ENCODE results near the gene FES. TPM values are rescaled to one million over a fixed set of nuclear protein-coding genes. Genes with fewer than 3 reads are reported as not detected.
A peak's percentile ranks its signal among the peaks of the same experiment; 100 is the strongest.

FES gene
- polyA plus RNA-seq, 2 of the 4 experiments (the other 2 are of a cell fraction) = 0.39 to 0.50 TPM

- TF ChIP-seq REST (IDR thresholded peaks at IDR 0.05) = no peak
- no peak for TF ChIP-seq GATA3 (IDR thresholded peaks at IDR 0.05; ENCODE audit: borderline replicate concordance)
- TF ChIP-seq RFX5 (IDR thresholded peaks at IDR 0.05) = no peak
- TF ChIP-seq E2F6 (IDR thresholded peaks at IDR 0.05; ENCODE audit: borderline replicate concordance, low read depth) = no peak
- TF ChIP-seq TP53 (CRISPR knock-in tag; IDR thresholded peaks at IDR 0.05) = no peak
- no peak for TF ChIP-seq PBX3 (IDR thresholded peaks at IDR 0.05)
- TF ChIP-seq USF2 (IDR thresholded peaks at IDR 0.05) = no peak
- TF ChIP-seq CTCF (IDR thresholded peaks at IDR 0.05) = no peak
- TF ChIP-seq BCL3 (IDR thresholded peaks at IDR 0.05) = 0 out of 3 replicates have a peak, but pooled peaks have one; percentile 26
- no peak for TF ChIP-seq FOSB (CRISPR knock-in tag; IDR thresholded peaks at IDR 0.05)
- no peak for TF ChIP-seq HMGXB4 (CRISPR knock-in tag; IDR thresholded peaks at IDR 0.05; ENCODE audit: borderline replicate concordance)
- TF ChIP-seq MAX (IDR thresholded peaks at IDR 0.05) = peak; percentile 47; the same call in 1 of the 2 replicates
- TF ChIP-seq NR3C1 (IDR thresholded peaks at IDR 0.05) = no peak
- no peak for TF ChIP-seq NFE2L2 (conservative IDR thresholded peaks at IDR 0.05; ENCODE audit: low read length)
- no peak for TF ChIP-seq FOXS1 (CRISPR knock-in tag; IDR thresholded peaks at IDR 0.05)
- peak in 1 of 2 experiments; percentile 46; a peak in 1 of 5 replicates for TF ChIP-seq JUN (IDR thresholded peaks at IDR 0.05)
- TF ChIP-seq JUNB (IDR thresholded peaks at IDR 0.05) = peak; percentile 27; the same call in 1 of the 2 replicates
- TF ChIP-seq SMC3 (IDR thresholded peaks at IDR 0.05) = 0 out of 3 replicates have a peak, but pooled peaks have one; percentile 8
- TF ChIP-seq KDM5A (IDR thresholded peaks at IDR 0.05) = no peak
- no peak for TF ChIP-seq POLR2A (IDR thresholded peaks at IDR 0.05; ENCODE audit: low read length)
- no peak for TF ChIP-seq CBX2 (IDR thresholded peaks at IDR 0.05; ENCODE audit: borderline replicate concordance, low read depth)
Measured at GRCh38 chr15:90869601-90870353, 14.5 kb upstream of the FES start (continued).
